Right lobe of liver (tissue), 4 donors: ENCODE results near the gene SLC6A18.

ENCODE experiments used
- POLR2A ChIP-seq: fragments of 450-650 bp; IDR thresholded peaks from one replicate; pipeline ENCODE4 v1.6.1; 2017; ENCODE audit warnings: antibody characterized with exemption, mild to moderate bottlenecking
- TF ChIP-seq, protein P1 (sequence below), 4 donors: fragments of 200-600 bp in 3 of 4; fragments of 450-650 bp in 1 of 4; IDR thresholded peaks; one replicate each; pipeline versions ENCODE4 v1.5.1 to v1.8.0; 2016 to 2022; ENCODE audit warnings: antibody characterized with exemption in 4 of 4, mild to moderate bottlenecking in 2 of 4
- donor health status: DM: no; HTN: no; CAD: no.
- donor health status: DM: no; HTN: no; CAD: no.
- donor health status: DM: no; HTN: yes; CAD: no.

DNA sequence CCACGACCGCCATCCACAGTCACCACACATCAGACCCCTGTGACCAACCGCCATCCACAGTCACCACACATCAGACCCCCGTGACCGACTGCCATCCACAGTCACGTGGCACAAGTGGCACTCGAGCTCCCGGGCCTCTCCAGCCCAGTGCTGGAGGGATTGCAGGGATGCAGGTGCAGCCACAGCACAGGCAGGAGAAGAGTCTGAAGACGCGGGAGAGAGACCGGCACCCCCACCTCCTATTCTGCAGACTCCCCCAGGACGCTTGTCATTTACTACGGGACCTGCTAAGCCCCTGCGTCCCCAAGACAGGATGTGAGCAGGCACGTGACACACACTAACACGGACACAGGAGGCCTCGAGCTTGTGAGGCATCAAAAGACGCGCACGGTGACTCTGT lies 48.6 kb downstream of the SLC6A18 start:
- TF ChIP-seq, protein P1, sequence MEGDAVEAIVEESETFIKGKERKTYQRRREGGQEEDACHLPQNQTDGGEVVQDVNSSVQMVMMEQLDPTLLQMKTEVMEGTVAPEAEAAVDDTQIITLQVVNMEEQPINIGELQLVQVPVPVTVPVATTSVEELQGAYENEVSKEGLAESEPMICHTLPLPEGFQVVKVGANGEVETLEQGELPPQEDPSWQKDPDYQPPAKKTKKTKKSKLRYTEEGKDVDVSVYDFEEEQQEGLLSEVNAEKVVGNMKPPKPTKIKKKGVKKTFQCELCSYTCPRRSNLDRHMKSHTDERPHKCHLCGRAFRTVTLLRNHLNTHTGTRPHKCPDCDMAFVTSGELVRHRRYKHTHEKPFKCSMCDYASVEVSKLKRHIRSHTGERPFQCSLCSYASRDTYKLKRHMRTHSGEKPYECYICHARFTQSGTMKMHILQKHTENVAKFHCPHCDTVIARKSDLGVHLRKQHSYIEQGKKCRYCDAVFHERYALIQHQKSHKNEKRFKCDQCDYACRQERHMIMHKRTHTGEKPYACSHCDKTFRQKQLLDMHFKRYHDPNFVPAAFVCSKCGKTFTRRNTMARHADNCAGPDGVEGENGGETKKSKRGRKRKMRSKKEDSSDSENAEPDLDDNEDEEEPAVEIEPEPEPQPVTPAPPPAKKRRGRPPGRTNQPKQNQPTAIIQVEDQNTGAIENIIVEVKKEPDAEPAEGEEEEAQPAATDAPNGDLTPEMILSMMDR (IDR thresholded peaks at IDR 0.05): no peak
- no peak for TF ChIP-seq POLR2A
